HG03095 (cell line): ENCODE data around the gene MAFB.

Source experiments
- ATAC-seq: cut with Tn5 transposase; IDR thresholded peaks from one replicate; pipeline ENCODE4 v1.9.1; 2021; ENCODE audit warnings: moderate library complexity; ENCODE audit not compliant: unreplicated experiment

Gene MAFB

GRCh38 chr20:40682104-40682981, 6.7 kb downstream of the MAFB start:
- ATAC-seq = no peak

GRCh38 chr20:40681684-40682083, 7.4 kb downstream of the MAFB start:
- ATAC-seq = no peak

- no peak for ATAC-seq
These were observed 7.9 kb downstream of the MAFB start for GRCh38 chr20:40681165-40681564.

GRCh38 chr20:40680161-40680959, 8.7 kb downstream of the MAFB start:
- peak; percentile 90 for ATAC-seq

- no peak for ATAC-seq
These were observed 9.9 kb downstream of the MAFB start for GRCh38 chr20:40679184-40679583.

- ATAC-seq = no peak
These were observed 10.7 kb downstream of the MAFB start for GRCh38 chr20:40678286-40678875.

- no peak for ATAC-seq
These were observed 11.6 kb downstream of the MAFB start for GRCh38 chr20:40677343-40677924.

GRCh38 chr20:40676491-40677269, 12.4 kb downstream of the MAFB start:
- ATAC-seq = no peak

GRCh38 chr20:40675599-40676221, 13.3 kb downstream of the MAFB start:
- ATAC-seq = no peak

- ATAC-seq = no peak
These were observed 15.6 kb downstream of the MAFB start for GRCh38 chr20:40673442-40673841.

GRCh38 chr20:40672095-40672494, 16.9 kb downstream of the MAFB start:
- no peak for ATAC-seq

GRCh38 chr20:40670253-40670652, 18.8 kb downstream of the MAFB start:
- ATAC-seq = no peak

- no peak for ATAC-seq
These were observed 19.3 kb downstream of the MAFB start for GRCh38 chr20:40669692-40670091.

GRCh38 chr20:40668449-40669228, 20.4 kb downstream of the MAFB start:
- ATAC-seq = no peak

- ATAC-seq = no peak
These were observed 21.5 kb downstream of the MAFB start for GRCh38 chr20:40667503-40667902.

- ATAC-seq = no peak
These were observed 22.7 kb downstream of the MAFB start for GRCh38 chr20:40666336-40666735.

- no peak for ATAC-seq
These were observed 24.1 kb downstream of the MAFB start for GRCh38 chr20:40664891-40665290.

GRCh38 chr20:40663991-40664880, 24.8 kb downstream of the MAFB start:
- no peak for ATAC-seq
